Testis (tissue), 2 donors: ENCODE data around the gene PLOD2.

ENCODE experiments used
- POLR2A ChIP-seq: fragments of 450-650 bp; IDR thresholded peaks from one replicate; pipeline ENCODE4 v1.6.1; 2017; ENCODE audit warnings: antibody characterized with exemption, mild to moderate bottlenecking, moderate library complexity
- TF ChIP-seq, protein P1 (sequence below), 3 experiments: fragments of 450-650 bp in 2 of 3; fragments of 200-600 bp in 1 of 3; sonication (generic) in 1 of 3; IDR thresholded peaks; one replicate each; pipeline ENCODE4 v1.5.1; 2016 to 2019; ENCODE audit warnings: antibody characterized with exemption in 3 of 3, mild to moderate bottlenecking in 2 of 3, moderate library complexity in 1 of 3

DNA sequence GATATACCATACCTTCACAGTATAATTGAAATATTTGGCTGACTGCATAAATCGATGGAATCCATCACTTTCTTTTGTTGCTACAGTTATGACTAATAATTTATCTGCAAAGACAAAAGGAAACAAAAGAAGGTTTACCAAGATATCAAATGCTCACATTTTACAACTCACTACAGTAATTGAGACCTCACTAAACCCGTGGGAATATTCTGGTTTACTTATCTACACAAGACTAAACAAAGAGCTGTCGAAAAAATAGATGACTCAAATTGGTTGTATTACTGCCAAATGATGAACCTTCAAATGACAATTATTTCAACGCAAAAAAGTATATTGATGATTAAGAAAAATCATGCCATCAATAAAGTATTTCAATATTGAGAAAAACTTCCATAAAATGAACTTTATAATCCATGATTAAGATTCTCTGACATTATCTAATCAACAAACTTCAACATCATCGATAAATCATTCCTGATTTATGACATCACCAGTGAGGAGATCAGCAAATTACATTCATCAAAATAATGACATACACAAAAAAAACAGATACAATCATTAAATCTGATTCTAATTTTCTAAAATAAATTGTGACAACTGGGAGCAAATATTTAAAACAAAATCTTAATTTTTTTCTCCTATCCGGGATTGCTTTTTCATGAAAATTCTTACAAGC, 36.7 kb downstream of the PLOD2 start:
- TF ChIP-seq, protein P1, sequence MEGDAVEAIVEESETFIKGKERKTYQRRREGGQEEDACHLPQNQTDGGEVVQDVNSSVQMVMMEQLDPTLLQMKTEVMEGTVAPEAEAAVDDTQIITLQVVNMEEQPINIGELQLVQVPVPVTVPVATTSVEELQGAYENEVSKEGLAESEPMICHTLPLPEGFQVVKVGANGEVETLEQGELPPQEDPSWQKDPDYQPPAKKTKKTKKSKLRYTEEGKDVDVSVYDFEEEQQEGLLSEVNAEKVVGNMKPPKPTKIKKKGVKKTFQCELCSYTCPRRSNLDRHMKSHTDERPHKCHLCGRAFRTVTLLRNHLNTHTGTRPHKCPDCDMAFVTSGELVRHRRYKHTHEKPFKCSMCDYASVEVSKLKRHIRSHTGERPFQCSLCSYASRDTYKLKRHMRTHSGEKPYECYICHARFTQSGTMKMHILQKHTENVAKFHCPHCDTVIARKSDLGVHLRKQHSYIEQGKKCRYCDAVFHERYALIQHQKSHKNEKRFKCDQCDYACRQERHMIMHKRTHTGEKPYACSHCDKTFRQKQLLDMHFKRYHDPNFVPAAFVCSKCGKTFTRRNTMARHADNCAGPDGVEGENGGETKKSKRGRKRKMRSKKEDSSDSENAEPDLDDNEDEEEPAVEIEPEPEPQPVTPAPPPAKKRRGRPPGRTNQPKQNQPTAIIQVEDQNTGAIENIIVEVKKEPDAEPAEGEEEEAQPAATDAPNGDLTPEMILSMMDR (IDR thresholded peaks at IDR 0.05) = no peak
- TF ChIP-seq POLR2A = no peak
